GM12872 (cell line): Measurements from ENCODE around the gene PRKACG.

Source experiments
- TF ChIP-seq, protein P1 (sequence below): IDR thresholded peaks from 3 replicates; pipeline ENCODE4 v1.5.1; 2011; ENCODE audit warnings: low read depth, mild to moderate bottlenecking, low read length, moderate library complexity; ENCODE audit not compliant: insufficient read depth

Gene PRKACG

DNA sequence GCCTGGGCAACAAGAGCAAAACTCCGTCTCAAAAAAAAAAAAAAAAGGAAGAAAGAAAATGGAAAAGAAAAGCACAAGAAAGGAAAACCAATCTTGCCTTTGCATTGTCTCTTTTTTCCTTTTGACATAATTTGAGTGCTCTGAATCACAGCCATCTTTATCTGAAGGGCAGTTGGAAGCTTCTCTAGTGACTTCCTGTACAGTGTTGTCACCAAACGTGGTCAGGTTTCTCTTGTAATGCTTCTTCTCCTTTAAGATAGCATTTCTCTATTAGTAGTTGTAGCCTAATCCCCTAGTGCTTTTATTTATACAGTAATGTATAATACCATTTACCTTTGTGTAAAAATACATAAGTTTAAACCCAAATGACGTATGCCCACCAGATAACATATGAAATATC is 18.1 kb downstream of the PRKACG start:
- TF ChIP-seq, protein P1, sequence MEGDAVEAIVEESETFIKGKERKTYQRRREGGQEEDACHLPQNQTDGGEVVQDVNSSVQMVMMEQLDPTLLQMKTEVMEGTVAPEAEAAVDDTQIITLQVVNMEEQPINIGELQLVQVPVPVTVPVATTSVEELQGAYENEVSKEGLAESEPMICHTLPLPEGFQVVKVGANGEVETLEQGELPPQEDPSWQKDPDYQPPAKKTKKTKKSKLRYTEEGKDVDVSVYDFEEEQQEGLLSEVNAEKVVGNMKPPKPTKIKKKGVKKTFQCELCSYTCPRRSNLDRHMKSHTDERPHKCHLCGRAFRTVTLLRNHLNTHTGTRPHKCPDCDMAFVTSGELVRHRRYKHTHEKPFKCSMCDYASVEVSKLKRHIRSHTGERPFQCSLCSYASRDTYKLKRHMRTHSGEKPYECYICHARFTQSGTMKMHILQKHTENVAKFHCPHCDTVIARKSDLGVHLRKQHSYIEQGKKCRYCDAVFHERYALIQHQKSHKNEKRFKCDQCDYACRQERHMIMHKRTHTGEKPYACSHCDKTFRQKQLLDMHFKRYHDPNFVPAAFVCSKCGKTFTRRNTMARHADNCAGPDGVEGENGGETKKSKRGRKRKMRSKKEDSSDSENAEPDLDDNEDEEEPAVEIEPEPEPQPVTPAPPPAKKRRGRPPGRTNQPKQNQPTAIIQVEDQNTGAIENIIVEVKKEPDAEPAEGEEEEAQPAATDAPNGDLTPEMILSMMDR: no peak

- TF ChIP-seq, protein P1: no peak
Measured at GRCh38 chr9:68991457-68991856, 22.5 kb downstream of the PRKACG start.

GRCh38 chr9:68983522-68984424 is 30.1 kb downstream of the PRKACG start:
- TF ChIP-seq, protein P1: no peak

GRCh38 chr9:68983008-68983411 is 30.9 kb downstream of the PRKACG start:
- TF ChIP-seq, protein P1: no peak

GRCh38 chr9:68981789-68982188 is 32.1 kb downstream of the PRKACG start:
- TF ChIP-seq, protein P1: no peak

- TF ChIP-seq, protein P1: no peak
Measured at GRCh38 chr9:68980341-68980914, 33.5 kb downstream of the PRKACG start.

- TF ChIP-seq, protein P1: no peak
Measured at GRCh38 chr9:68979538-68980314, 34.2 kb downstream of the PRKACG start.
